HG03280 (cell line): ENCODE measurements around the gene UNCX.

ENCODE experiments used
- ATAC-seq: cut with Tn5 transposase; IDR thresholded peaks from one replicate; pipeline ENCODE4 v1.9.1; 2021; ENCODE audit warnings: mild to moderate bottlenecking, moderate library complexity; ENCODE audit not compliant: unreplicated experiment

The UNCX gene

GRCh38 chr7:1242606-1243289 lies 10.1 kb downstream of the UNCX start:
- no peak for ATAC-seq

- ATAC-seq, result no peak
These were observed 10.8 kb downstream of the UNCX start for GRCh38 chr7:1243290-1243963.

GRCh38 chr7:1243964-1244416 lies 11.3 kb downstream of the UNCX start:
- ATAC-seq, result no peak

- ATAC-seq, result no peak
These were observed 12.2 kb downstream of the UNCX start for GRCh38 chr7:1244700-1245523.

GRCh38 chr7:1245524-1246050 lies 12.9 kb downstream of the UNCX start:
- no peak for ATAC-seq

- no peak for ATAC-seq
These were observed 13.6 kb downstream of the UNCX start for GRCh38 chr7:1246160-1246870.

GRCh38 chr7:1246871-1247526 lies 14.3 kb downstream of the UNCX start:
- no peak for ATAC-seq

- ATAC-seq, result no peak
These were observed 14.9 kb downstream of the UNCX start for GRCh38 chr7:1247527-1248041.

- no peak for ATAC-seq
These were observed 15.7 kb downstream of the UNCX start for GRCh38 chr7:1248143-1248915.

- no peak for ATAC-seq
These were observed 16.4 kb downstream of the UNCX start for GRCh38 chr7:1248916-1249581.

- ATAC-seq, result no peak
These were observed 17.1 kb downstream of the UNCX start for GRCh38 chr7:1249731-1250130.

- no peak for ATAC-seq
These were observed 18.2 kb downstream of the UNCX start for GRCh38 chr7:1250901-1251300.

- no peak for ATAC-seq
These were observed 19.3 kb downstream of the UNCX start for GRCh38 chr7:1251796-1252539.

GRCh38 chr7:1252540-1253090 lies 19.9 kb downstream of the UNCX start:
- no peak for ATAC-seq

- ATAC-seq, result no peak
These were observed 21.1 kb downstream of the UNCX start for GRCh38 chr7:1253681-1254181.

- ATAC-seq, result no peak
These were observed 21.8 kb downstream of the UNCX start for GRCh38 chr7:1254281-1255079.
